SK-N-SH (cell line): Measurements from ENCODE around the gene OXER1. TPM values are rescaled to one million over a fixed set of nuclear protein-coding genes. Genes with fewer than 3 reads are reported as not detected.
"Not testable (repeated sequence)": the region's sequence is repeated elsewhere in the genome, so short reads cannot be mapped to it uniquely, and the experiment has no call there.

ENCODE experiments used
- CTCF ChIA-PET: fragments of 300-600, 350-600 bp; formaldehyde crosslinking; extraction: SDS; loops from one replicate; lab custom pipeline; 2021; lab: Yijun Ruan, JAX
- POLR2A ChIA-PET: fragments of 350-600 bp; sonication (Branson Sonifier 250); formaldehyde crosslinking; extraction: SDS; loops from one replicate; lab custom pipeline; 2020; ENCODE audit warnings: antibody characterized with exemption, inconsistent platforms; lab: Yijun Ruan, JAX
- DNase-seq: peaks from one replicate; pipeline ENCODE4 v3.0.0; 2012
- H2AFZ ChIP-seq: fragments of 200-600 bp; sonication (generic); 2 replicates; pipeline ENCODE4 v1.8.1; 2016; ENCODE audit warnings: antibody characterized with exemption, mild to moderate bottlenecking, low read depth
- H3F3A ChIP-seq: fragments of 200-600 bp; sonication (generic); replicated peaks from 2 replicates; pipeline ENCODE3; 2016; ENCODE audit warnings: antibody characterized with exemption, mild to moderate bottlenecking; ENCODE audit not compliant: insufficient read depth
- H3K27ac ChIP-seq, 2 experiments: fragments of 200-500 bp in 1 of 2; fragments of 200-600 bp in 1 of 2; sonication (Bioruptor generic) in 1 of 2; sonication (generic), shearing (Covaris generic) in 1 of 2; 2 replicates each; pipeline versions ENCODE4 v1.5.1 to v1.6.1; 2014 to 2016; ENCODE audit warnings: low read depth in 2 of 2, inconsistent platforms in 1 of 2, low read length in 1 of 2, mild to moderate bottlenecking in 1 of 2, mixed read lengths in 1 of 2
- H3K27me3 ChIP-seq: fragments of 200-600 bp; sonication (generic), shearing (Covaris generic); 2 replicates; pipeline ENCODE4 v1.6.1; 2016; ENCODE audit warnings: mixed run types; ENCODE audit not compliant: insufficient read depth
- H3K36me3 ChIP-seq, 2 experiments: fragments of 200-500 bp in 1 of 2; fragments of 200-600 bp in 1 of 2; sonication (Bioruptor generic) in 1 of 2; sonication (generic) in 1 of 2; replicated peaks in 1 of 2; 2 replicates each; pipeline versions ENCODE3 to v1.5.1; 2014 to 2016; ENCODE audit warnings: low read length in 1 of 2, mild to moderate bottlenecking in 1 of 2; ENCODE audit not compliant: insufficient read depth in 2 of 2, control insufficient read depth in 1 of 2
- H3K4me1 ChIP-seq, 2 experiments: fragments of 200-500 bp in 1 of 2; fragments of 200-600 bp in 1 of 2; sonication (Bioruptor generic) in 1 of 2; sonication (generic), shearing (Covaris generic) in 1 of 2; 2 replicates each; pipeline versions ENCODE4 v1.5.1 to v1.6.1; 2014 to 2016; ENCODE audit warnings: low read depth in 1 of 2, low read length in 1 of 2, mixed run types in 1 of 2; ENCODE audit not compliant: insufficient read depth in 2 of 2, control insufficient read depth in 1 of 2
- H3K4me2 ChIP-seq: fragments of 200-600 bp; sonication (generic), shearing (Covaris generic); 2 replicates; pipeline ENCODE4 v1.6.1; 2017; ENCODE audit warnings: mixed run types
- H3K4me3 ChIP-seq, 2 experiments: fragments of 200-500 bp in 1 of 2; fragments of 200-600 bp in 1 of 2; sonication (Bioruptor generic) in 1 of 2; sonication (generic), shearing (Covaris generic) in 1 of 2; 2 replicates each; pipeline versions ENCODE4 v1.5.1 to v1.8.1; 2014 to 2016; ENCODE audit warnings: low read depth in 2 of 2, inconsistent platforms in 1 of 2, low read length in 1 of 2, mild to moderate bottlenecking in 1 of 2, mixed read lengths in 1 of 2, moderate library complexity in 1 of 2
- H3K79me2 ChIP-seq: fragments of 200-600 bp; sonication (generic); 2 replicates; pipeline ENCODE4 v1.8.1; 2017; ENCODE audit warnings: mild to moderate bottlenecking; ENCODE audit not compliant: insufficient read depth
- H3K9ac ChIP-seq: fragments of 200-600 bp; sonication (generic); 2 replicates; pipeline ENCODE4 v1.6.1; 2017; ENCODE audit warnings: mixed run types
- H3K9me2 ChIP-seq: fragments of 200-600 bp; sonication (generic); 2 replicates; pipeline ENCODE4 v1.6.1; 2017; ENCODE audit warnings: mixed run types
- H3K9me3 ChIP-seq: fragments of 200-600 bp; sonication (generic); 2 replicates; pipeline ENCODE4 v1.6.1; 2017; ENCODE audit warnings: mixed run types, mild to moderate bottlenecking, moderate library complexity
- H4K20me1 ChIP-seq: fragments of 200-600 bp; sonication (generic); 2 replicates; pipeline ENCODE4 v1.6.1; 2017; ENCODE audit warnings: mild to moderate bottlenecking, mixed run types; ENCODE audit not compliant: insufficient read depth
- CHD2 ChIP-seq: fragments of 150-350 bp; IDR thresholded peaks from 2 replicates; pipeline ENCODE4 v1.6.1; 2018; ENCODE audit warnings: low read length; ENCODE audit not compliant: partially characterized antibody
- EP300 ChIP-seq, 2 experiments: IDR thresholded peaks; 2 replicates each; pipeline versions ENCODE4 v1.4.0 to v1.6.1; 2012; ENCODE audit warnings: borderline replicate concordance in 1 of 2, low read depth in 1 of 2, low read length in 1 of 2
- EZH2phosphoT487 ChIP-seq: fragments of 200-600 bp; sonication (generic); IDR thresholded peaks from 2 replicates; pipeline ENCODE4 v1.6.1; 2017; ENCODE audit warnings: low read depth, mixed run types, mild to moderate bottlenecking, antibody characterized with exemption, moderate library complexity, borderline replicate concordance
- FOXJ3 ChIP-seq: sonication (generic); formaldehyde crosslinking; IDR thresholded peaks from 2 replicates; pipeline ENCODE4 v1.5.1; 2020; ENCODE audit warnings: mild to moderate bottlenecking, missing genetic modification reagents
- FOXM1 ChIP-seq: IDR thresholded peaks from 2 replicates; pipeline ENCODE4 v1.4.0; 2012; ENCODE audit warnings: low read depth, mild to moderate bottlenecking
- GABPA ChIP-seq: IDR thresholded peaks from 2 replicates; pipeline ENCODE4 v1.4.0; 2012; ENCODE audit warnings: low read depth, mild to moderate bottlenecking
- JUND ChIP-seq: IDR thresholded peaks from 2 replicates; pipeline ENCODE4 v1.4.0; 2012
- MEF2A ChIP-seq: IDR thresholded peaks from 2 replicates; pipeline ENCODE4 v1.4.0; 2012; ENCODE audit warnings: low read depth, borderline replicate concordance
- MXI1 ChIP-seq: IDR thresholded peaks from 2 replicates; pipeline ENCODE4 v1.6.1; 2012; ENCODE audit warnings: mild to moderate bottlenecking, low read depth, low read length, improper control_type of control experiment
- NFIC ChIP-seq: IDR thresholded peaks from 2 replicates; pipeline ENCODE4 v1.4.0; 2012; ENCODE audit warnings: borderline replicate concordance
- NRF1 ChIP-seq: IDR thresholded peaks from 2 replicates; pipeline ENCODE4 v1.6.1; 2012; ENCODE audit warnings: low read depth, mild to moderate bottlenecking, low read length
- POLR2AphosphoS5 ChIP-seq: IDR thresholded peaks from 2 replicates; pipeline ENCODE4 v1.6.1; 2012; ENCODE audit warnings: low read depth, low read length
- RXRA ChIP-seq: IDR thresholded peaks from 2 replicates; pipeline ENCODE4 v1.4.0; 2012; ENCODE audit warnings: low read depth, mild to moderate bottlenecking, borderline replicate concordance
- TCF12 ChIP-seq: IDR thresholded peaks from 2 replicates; pipeline ENCODE4 v1.4.0; 2012
- TEAD4 ChIP-seq: IDR thresholded peaks from 2 replicates; pipeline ENCODE4 v1.4.0; 2012; ENCODE audit warnings: mild to moderate bottlenecking, borderline replicate concordance; ENCODE audit not compliant: insufficient read depth
- YY1 ChIP-seq: IDR thresholded peaks from 2 replicates; pipeline ENCODE4 v1.4.0; 2012; ENCODE audit warnings: low read depth, mild to moderate bottlenecking
- WGBS: methylation state at CpG from one replicate; pipeline ENCODE4 v1.1.6; 2017; ENCODE audit warnings: low lambda C conversion rate; 5-methylcytosine and 5-hydroxymethylcytosine counted together
- polyA plus RNA-seq, 3 experiments: library from polyadenylated mRNA; depleted of rRNA; stranded (reverse); fragments of >200 nt; gene quantifications; 2 replicates each; pipeline ENCODE4 v1.2.3, GENCODE V29; 2012
- TF ChIP-seq, protein P1 (sequence below): IDR thresholded peaks from 2 replicates; pipeline ENCODE4 v1.6.1; 2012; ENCODE audit warnings: mild to moderate bottlenecking, low read depth, low read length, moderate library complexity
- TF ChIP-seq, protein P2 (sequence below): fragments of 200-600 bp; sonication (generic); IDR thresholded peaks from 2 replicates; pipeline ENCODE4 v1.6.1; 2017; ENCODE audit warnings: antibody characterized with exemption, mild to moderate bottlenecking, moderate library complexity
- TF ChIP-seq, protein P3 (sequence below): IDR thresholded peaks from 2 replicates; pipeline ENCODE4 v1.4.0; 2012; ENCODE audit warnings: low read depth
- TF ChIP-seq, protein P4 (sequence below): IDR thresholded peaks from 2 replicates; pipeline ENCODE4 v1.4.0; 2012; ENCODE audit warnings: low read depth, borderline replicate concordance

OXER1 gene
- polyA plus RNA-seq, 1 of the 3 experiments (the other 2 are of a cell fraction) = not detected

DNA sequence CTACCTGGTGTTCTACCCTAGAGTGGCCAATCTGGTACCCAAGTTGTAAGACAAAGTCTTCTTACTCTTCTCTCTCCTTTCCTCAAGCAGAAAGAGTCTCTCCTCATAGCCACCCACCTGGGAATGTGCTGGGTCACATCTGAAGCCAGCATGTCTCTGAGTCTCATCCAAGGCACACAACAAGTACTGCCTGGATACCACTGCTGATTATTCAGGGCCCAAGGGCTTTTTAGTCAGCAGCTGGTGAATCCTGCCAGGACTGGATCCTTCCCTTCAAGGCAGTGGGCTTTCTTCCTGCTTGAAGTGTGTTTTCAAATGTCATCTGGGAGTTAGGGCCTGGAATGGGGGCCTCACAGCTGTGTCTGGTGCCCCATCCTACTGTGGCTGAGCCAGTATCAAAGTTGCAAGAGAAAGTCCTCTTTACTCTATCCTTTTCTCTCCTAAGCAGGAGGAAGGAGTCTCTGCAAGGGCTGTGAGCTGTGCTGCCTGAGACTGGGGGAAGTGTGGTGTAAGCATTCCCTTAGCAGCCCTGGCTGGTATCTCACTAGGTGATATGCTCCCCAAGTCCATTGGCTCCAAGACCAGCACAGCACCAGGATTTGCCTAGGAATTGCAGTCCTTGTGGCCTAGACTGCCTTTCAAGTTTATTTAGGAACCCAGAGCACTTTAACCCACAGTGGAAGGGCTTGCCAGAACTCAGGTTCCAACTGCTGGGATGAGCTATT lies 27.2 kb downstream of the OXER1 start (continued):
- TF ChIP-seq FOXJ3 (CRISPR knock-in tag) = no peak
- TF ChIP-seq MEF2A = no peak
- TF ChIP-seq NFIC = no peak
- no peak for TF ChIP-seq MXI1
- TF ChIP-seq, protein P1, sequence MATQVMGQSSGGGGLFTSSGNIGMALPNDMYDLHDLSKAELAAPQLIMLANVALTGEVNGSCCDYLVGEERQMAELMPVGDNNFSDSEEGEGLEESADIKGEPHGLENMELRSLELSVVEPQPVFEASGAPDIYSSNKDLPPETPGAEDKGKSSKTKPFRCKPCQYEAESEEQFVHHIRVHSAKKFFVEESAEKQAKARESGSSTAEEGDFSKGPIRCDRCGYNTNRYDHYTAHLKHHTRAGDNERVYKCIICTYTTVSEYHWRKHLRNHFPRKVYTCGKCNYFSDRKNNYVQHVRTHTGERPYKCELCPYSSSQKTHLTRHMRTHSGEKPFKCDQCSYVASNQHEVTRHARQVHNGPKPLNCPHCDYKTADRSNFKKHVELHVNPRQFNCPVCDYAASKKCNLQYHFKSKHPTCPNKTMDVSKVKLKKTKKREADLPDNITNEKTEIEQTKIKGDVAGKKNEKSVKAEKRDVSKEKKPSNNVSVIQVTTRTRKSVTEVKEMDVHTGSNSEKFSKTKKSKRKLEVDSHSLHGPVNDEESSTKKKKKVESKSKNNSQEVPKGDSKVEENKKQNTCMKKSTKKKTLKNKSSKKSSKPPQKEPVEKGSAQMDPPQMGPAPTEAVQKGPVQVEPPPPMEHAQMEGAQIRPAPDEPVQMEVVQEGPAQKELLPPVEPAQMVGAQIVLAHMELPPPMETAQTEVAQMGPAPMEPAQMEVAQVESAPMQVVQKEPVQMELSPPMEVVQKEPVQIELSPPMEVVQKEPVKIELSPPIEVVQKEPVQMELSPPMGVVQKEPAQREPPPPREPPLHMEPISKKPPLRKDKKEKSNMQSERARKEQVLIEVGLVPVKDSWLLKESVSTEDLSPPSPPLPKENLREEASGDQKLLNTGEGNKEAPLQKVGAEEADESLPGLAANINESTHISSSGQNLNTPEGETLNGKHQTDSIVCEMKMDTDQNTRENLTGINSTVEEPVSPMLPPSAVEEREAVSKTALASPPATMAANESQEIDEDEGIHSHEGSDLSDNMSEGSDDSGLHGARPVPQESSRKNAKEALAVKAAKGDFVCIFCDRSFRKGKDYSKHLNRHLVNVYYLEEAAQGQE = no peak
- TF ChIP-seq, protein P2, sequence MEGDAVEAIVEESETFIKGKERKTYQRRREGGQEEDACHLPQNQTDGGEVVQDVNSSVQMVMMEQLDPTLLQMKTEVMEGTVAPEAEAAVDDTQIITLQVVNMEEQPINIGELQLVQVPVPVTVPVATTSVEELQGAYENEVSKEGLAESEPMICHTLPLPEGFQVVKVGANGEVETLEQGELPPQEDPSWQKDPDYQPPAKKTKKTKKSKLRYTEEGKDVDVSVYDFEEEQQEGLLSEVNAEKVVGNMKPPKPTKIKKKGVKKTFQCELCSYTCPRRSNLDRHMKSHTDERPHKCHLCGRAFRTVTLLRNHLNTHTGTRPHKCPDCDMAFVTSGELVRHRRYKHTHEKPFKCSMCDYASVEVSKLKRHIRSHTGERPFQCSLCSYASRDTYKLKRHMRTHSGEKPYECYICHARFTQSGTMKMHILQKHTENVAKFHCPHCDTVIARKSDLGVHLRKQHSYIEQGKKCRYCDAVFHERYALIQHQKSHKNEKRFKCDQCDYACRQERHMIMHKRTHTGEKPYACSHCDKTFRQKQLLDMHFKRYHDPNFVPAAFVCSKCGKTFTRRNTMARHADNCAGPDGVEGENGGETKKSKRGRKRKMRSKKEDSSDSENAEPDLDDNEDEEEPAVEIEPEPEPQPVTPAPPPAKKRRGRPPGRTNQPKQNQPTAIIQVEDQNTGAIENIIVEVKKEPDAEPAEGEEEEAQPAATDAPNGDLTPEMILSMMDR = no peak
- no peak for TF ChIP-seq CHD2
- TF ChIP-seq RXRA = no peak
- TF ChIP-seq TCF12 = no peak
- TF ChIP-seq JUND = no peak
- no peak for TF ChIP-seq FOXM1

DNA sequence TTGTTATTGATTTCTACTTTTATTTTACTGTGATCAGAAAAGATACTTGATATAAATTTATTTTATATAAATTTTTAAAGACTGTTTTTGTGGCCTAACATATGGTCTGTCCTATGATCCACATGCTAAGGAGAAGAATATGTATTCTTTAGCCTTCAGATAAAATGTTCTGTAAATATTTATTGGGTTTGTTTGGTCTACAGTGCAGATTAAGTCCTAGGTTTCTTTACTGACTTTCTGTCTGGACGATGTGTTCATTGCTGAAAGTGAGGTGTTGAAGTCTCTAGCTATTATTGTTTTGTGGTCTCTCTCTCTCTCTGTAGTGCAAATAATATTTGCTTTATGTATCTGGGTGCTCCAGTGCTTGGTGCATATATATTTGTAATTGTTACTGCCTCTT lies 30.1 kb downstream of the OXER1 start:
- WGBS = 100% methylated on average over 1 of the region's 1 CpG
- no peak overlapping the region for H3K4me2 ChIP-seq
- H3K79me2 ChIP-seq = no peaks in the 10 kb centered on the region
- no peak overlapping the region for H3K4me3 ChIP-seq
- H3K9ac ChIP-seq = no peak overlapping the region
- H4K20me1 ChIP-seq = no peaks in the 10 kb centered on the region
- H3K36me3 ChIP-seq = peaks cover 8% of the 10 kb centered on the region in 2 experiments
- no peak overlapping the region for H3K27ac ChIP-seq
- H3K4me1 ChIP-seq = no peaks in the 10 kb centered on the region
- no peaks in the 10 kb centered on the region for H3K27me3 ChIP-seq
- CTCF ChIA-PET = no interaction called here
- DNase-seq = no peak
- peaks cover 8% of the 10 kb centered on the region; the same call in 1 of the 2 replicates for H3K9me3 ChIP-seq
- no peaks in the 10 kb centered on the region for H3K9me2 ChIP-seq
- POLR2A ChIA-PET = no interaction called here
- no peaks in the 10 kb centered on the region for H3F3A ChIP-seq
- H2AFZ ChIP-seq = no peak overlapping the region
- no peak for TF ChIP-seq POLR2AphosphoS5
- TF ChIP-seq NFIC = no peak
- TF ChIP-seq, protein P3, sequence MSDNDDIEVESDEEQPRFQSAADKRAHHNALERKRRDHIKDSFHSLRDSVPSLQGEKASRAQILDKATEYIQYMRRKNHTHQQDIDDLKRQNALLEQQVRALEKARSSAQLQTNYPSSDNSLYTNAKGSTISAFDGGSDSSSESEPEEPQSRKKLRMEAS = no peak
- TF ChIP-seq, protein P2 = no peak
- TF ChIP-seq YY1 = no peak
- TF ChIP-seq EZH2phosphoT487 = no peak
- no peak for TF ChIP-seq TEAD4
- no peak for TF ChIP-seq EP300 (IDR thresholded peaks at IDR 0.05; ENCODE audit: borderline replicate concordance in 1 of 2, low read depth in 1 of 2, low read length in 1 of 2)
- TF ChIP-seq, protein P4, sequence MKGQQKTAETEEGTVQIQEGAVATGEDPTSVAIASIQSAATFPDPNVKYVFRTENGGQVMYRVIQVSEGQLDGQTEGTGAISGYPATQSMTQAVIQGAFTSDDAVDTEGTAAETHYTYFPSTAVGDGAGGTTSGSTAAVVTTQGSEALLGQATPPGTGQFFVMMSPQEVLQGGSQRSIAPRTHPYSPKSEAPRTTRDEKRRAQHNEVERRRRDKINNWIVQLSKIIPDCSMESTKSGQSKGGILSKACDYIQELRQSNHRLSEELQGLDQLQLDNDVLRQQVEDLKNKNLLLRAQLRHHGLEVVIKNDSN = no peak
- TF ChIP-seq NRF1 = no peak
- TF ChIP-seq CHD2 = no peak
- TF ChIP-seq GABPA = no peak

DNA sequence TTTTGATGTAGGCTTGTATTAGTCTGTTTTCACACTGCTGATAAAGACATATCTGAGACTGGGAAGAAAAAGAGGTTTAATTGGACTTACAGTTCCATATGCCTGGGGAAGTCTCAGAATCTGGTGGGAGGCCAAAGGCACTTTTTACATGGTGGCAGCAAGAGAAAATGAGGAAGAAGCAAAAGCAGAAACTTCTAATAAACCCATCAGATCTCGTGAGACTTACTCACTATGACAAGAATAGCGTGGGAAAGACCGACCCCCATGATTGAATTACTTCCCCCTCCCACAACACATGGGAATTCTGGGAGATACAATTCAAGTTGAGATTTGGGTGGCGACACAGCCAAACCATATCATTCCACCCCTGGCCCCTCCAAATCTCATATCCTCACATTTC lies 32.6 kb downstream of the OXER1 start:
- POLR2A ChIA-PET, H3K9ac ChIP-seq, H3K36me3 ChIP-seq, H3K9me2 ChIP-seq, H3K27me3 ChIP-seq, H3K4me2 ChIP-seq, CTCF ChIA-PET, H3K9me3 ChIP-seq, H2AFZ ChIP-seq, H3K79me2 ChIP-seq, H3K27ac ChIP-seq, H4K20me1 ChIP-seq, H3K4me3 ChIP-seq, H3F3A ChIP-seq, DNase-seq, H3K4me1 ChIP-seq: not testable (repeated sequence)
- WGBS = 85% methylated on average over 4 of the region's 4 CpGs
